Measurements from ENCODE around the gene IGLON5.

- TF ChIP-seq CTCF (conservative IDR thresholded peaks at IDR 0.05; ENCODE audit: low read length) (no peak), EZH2phosphoT487 (IDR thresholded peaks at IDR 0.05; ENCODE audit: borderline replicate concordance) (no peak)
These were observed 5.9 kb downstream of the IGLON5 start for GRCh38 chr19:51317376-51317775.

All from Loucy (cell line).